HCT116 (cell line): ENCODE results near the gene FBLN7.

Experiments
- ATF3 ChIP-seq: IDR thresholded peaks from 2 replicates; pipeline ENCODE4 v1.6.1; 2012
- CTCF ChIP-seq, 3 experiments: fragments of 200-600 bp in 1 of 3; sonication (generic) in 1 of 3; IDR thresholded peaks in 2 of 3; conservative IDR thresholded peaks in 1 of 3; 2 replicates each; pipeline ENCODE4 v1.5.1; 2012 to 2017; ENCODE audit warnings: low read depth in 2 of 3, low read length in 2 of 3, antibody characterized with exemption in 1 of 3, borderline replicate concordance in 1 of 3, control low read depth in 1 of 3, mild to moderate bottlenecking in 1 of 3, mixed read lengths in 1 of 3, mixed run types in 1 of 3, moderate library complexity in 1 of 3; ENCODE audit not compliant: insufficient read depth in 1 of 3
- EGR1 ChIP-seq: IDR thresholded peaks from 2 replicates; pipeline ENCODE4 v1.6.1; 2012; ENCODE audit warnings: low read depth
- ELF1 ChIP-seq: IDR thresholded peaks from 2 replicates; pipeline ENCODE4 v1.6.1; 2012; ENCODE audit warnings: low read depth, borderline replicate concordance
- EZH2 ChIP-seq: fragments of 200-600 bp; sonication (generic); IDR thresholded peaks from 2 replicates; pipeline ENCODE4 v1.6.1; 2017; ENCODE audit warnings: antibody characterized with exemption, mixed run types
- JUND ChIP-seq: IDR thresholded peaks from 2 replicates; pipeline ENCODE4 v1.6.1; 2012
- POLR2A ChIP-seq: IDR thresholded peaks from 2 replicates; pipeline ENCODE4 v1.7.0; 2011; ENCODE audit warnings: borderline replicate concordance; ENCODE audit not compliant: insufficient read depth, insufficient read length; ENCODE audit errors: extremely low read depth
- POLR2AphosphoS5 ChIP-seq: IDR thresholded peaks from 2 replicates; pipeline ENCODE4 v1.6.1; 2011; ENCODE audit warnings: mild to moderate bottlenecking, low read depth, low read length, moderate library complexity
- RAD21 ChIP-seq: IDR thresholded peaks from 2 replicates; pipeline ENCODE4 v1.6.1; 2012; ENCODE audit warnings: low read depth, mild to moderate bottlenecking
- REST ChIP-seq: IDR thresholded peaks from 2 replicates; pipeline ENCODE4 v1.6.1; 2012; ENCODE audit warnings: low read depth
- SIN3A ChIP-seq: IDR thresholded peaks from 2 replicates; pipeline ENCODE4 v1.6.1; 2012; ENCODE audit warnings: low read depth
- SP1 ChIP-seq: IDR thresholded peaks from 2 replicates; pipeline ENCODE4 v1.6.1; 2012; ENCODE audit warnings: low read depth
- ZBTB33 ChIP-seq: IDR thresholded peaks from 2 replicates; pipeline ENCODE4 v1.6.1; 2011; ENCODE audit warnings: mild to moderate bottlenecking, low read length, moderate library complexity; ENCODE audit not compliant: insufficient replicate concordance; ENCODE audit errors: extremely low read depth
- ZFX ChIP-seq: fragments of 450-650 bp; IDR thresholded peaks from 2 replicates; pipeline ENCODE4 v1.6.1; 2017

- no peak for TF ChIP-seq CTCF (IDR thresholded peaks at IDR 0.05 in 2 of 3, conservative IDR thresholded peaks at IDR 0.05 in 1 of 3; ENCODE audit: borderline replicate concordance in 1 of 3, insufficient read depth in 1 of 3, low read depth in 2 of 3, low read length in 2 of 3)
- TF ChIP-seq POLR2AphosphoS5: no peak
- no peak for TF ChIP-seq ZBTB33
- TF ChIP-seq SIN3A: no peak
- no peak for TF ChIP-seq EZH2
- TF ChIP-seq POLR2A: no peak
- TF ChIP-seq SP1: no peak
- TF ChIP-seq REST: no peak
- no peak for TF ChIP-seq JUND
- no peak for TF ChIP-seq ZFX
- no peak for TF ChIP-seq ELF1
- TF ChIP-seq RAD21: no peak
- TF ChIP-seq EGR1: no peak
- TF ChIP-seq ATF3: no peak
These were observed 548 bp upstream of the FBLN7 start for GRCh38 chr2:112137516-112138158.
